ENCODE results near the gene KIF18B. TPM values are rescaled to one million over a fixed set of nuclear protein-coding genes. Genes with fewer than 3 reads are reported as not detected.

KIF18B gene
- total RNA-seq, 3 donors from 2014 or later (not counting 1 experiment from before 2014, with no cell fraction given), result 0.53 to 1.3 (median 1.1) TPM

DNA sequence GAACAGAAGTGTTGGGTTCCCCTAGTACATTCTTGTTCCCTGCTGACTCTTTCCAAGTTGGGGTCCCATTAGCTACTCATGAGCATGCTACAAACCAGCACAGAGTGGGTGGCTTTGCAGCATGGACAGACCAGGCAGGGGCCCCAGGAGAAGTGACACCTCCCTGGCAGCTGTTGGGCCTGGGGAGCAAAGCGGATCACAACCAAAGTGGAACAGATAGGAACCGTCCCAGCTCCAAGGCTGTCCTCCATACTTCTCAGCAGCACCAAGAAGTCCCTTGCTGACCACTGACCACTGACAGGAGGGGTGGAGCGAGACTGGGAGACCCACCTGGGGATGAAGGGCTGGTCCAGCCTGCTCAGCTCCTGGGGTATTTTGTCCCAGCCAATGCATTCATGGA, 19.9 kb downstream of the KIF18B start:
- Mint-ChIP-seq H3K27me3 (ENCODE audit: low read depth in 2 of 2) (no peaks in the 10 kb centered on the region), H3K36me3 (no peaks in the 10 kb centered on the region), H3K9me3 (no peaks in the 10 kb centered on the region), H3K27ac (no peak overlapping the region), H3K4me3 (no peak overlapping the region), H3K4me1 (no peaks in the 10 kb centered on the region)
- Histone ChIP-seq H3K36me3 (ENCODE audit: control insufficient read depth, insufficient read depth, low read length) (no peaks in the 10 kb centered on the region), H3K4me1 (ENCODE audit: control insufficient read depth, insufficient read depth, low read length) (no peaks in the 10 kb centered on the region), H3K27ac (ENCODE audit: low read length) (no peak overlapping the region), H3K4me3 (ENCODE audit: low read length) (no peak overlapping the region), H3K27me3 (ENCODE audit: control insufficient read depth, insufficient read depth, low read length) (no peaks in the 10 kb centered on the region), H3K9me3 (ENCODE audit: control insufficient read depth, insufficient read depth, low read length) (no peaks in the 10 kb centered on the region)
- TF ChIP-seq, protein P1, sequence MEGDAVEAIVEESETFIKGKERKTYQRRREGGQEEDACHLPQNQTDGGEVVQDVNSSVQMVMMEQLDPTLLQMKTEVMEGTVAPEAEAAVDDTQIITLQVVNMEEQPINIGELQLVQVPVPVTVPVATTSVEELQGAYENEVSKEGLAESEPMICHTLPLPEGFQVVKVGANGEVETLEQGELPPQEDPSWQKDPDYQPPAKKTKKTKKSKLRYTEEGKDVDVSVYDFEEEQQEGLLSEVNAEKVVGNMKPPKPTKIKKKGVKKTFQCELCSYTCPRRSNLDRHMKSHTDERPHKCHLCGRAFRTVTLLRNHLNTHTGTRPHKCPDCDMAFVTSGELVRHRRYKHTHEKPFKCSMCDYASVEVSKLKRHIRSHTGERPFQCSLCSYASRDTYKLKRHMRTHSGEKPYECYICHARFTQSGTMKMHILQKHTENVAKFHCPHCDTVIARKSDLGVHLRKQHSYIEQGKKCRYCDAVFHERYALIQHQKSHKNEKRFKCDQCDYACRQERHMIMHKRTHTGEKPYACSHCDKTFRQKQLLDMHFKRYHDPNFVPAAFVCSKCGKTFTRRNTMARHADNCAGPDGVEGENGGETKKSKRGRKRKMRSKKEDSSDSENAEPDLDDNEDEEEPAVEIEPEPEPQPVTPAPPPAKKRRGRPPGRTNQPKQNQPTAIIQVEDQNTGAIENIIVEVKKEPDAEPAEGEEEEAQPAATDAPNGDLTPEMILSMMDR (IDR thresholded peaks at IDR 0.05), result no peak
- intact Hi-C loops (cut with micrococcal nuclease), result no loop called here
- DNase-seq (no peak), ATAC-seq (no peak)
- WGBS (ENCODE audit: insufficient coverage), result 97% methylated on average over 3 of the region's 3 CpGs

DNA sequence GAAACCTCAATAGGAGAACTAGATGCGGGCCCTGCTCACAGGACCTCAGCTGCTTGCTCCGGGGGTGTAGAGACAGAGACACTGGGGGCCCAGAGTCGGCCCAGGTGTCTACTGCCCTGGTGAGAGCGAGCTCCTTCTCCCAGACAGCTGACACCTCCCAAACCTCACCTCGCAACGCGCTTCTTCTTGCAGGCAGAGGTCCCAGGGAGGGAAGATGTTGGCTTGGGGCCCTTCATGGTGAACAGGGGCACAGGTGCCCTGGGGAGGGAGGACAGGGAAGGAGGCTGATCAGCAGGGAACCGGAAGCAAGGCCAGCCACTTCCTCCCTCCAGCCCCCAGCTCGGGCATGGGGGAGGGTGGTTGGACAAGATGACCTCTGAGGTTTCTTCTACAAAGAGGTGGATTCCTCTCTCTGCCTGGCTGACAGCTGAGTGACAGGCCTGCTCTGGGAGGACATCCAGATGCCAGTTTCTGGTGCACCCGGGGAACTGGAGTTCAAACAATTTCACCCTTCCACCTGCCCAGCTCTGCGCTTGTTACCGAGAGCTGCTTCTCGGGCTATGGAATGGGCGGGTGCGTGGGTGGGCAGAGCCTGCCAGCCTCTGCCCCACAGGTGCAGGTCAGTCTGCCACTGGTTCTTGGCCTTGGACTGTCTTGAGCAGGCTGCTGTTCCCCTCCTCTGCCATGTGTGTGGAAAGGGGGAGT, 20.6 kb downstream of the KIF18B start:
- Histone ChIP-seq H3K27me3 (ENCODE audit: control insufficient read depth, insufficient read depth, low read length) (no peaks in the 10 kb centered on the region), H3K36me3 (ENCODE audit: control insufficient read depth, insufficient read depth, low read length) (no peaks in the 10 kb centered on the region), H3K27ac (ENCODE audit: low read length) (no peak overlapping the region), H3K4me3 (ENCODE audit: low read length) (no peak overlapping the region), H3K4me1 (ENCODE audit: control insufficient read depth, insufficient read depth, low read length) (no peaks in the 10 kb centered on the region), H3K9me3 (ENCODE audit: control insufficient read depth, insufficient read depth, low read length) (no peaks in the 10 kb centered on the region)
- no peaks in the 10 kb centered on the region for H3K4me1 Mint-ChIP-seq
- H3K36me3 Mint-ChIP-seq, result no peaks in the 10 kb centered on the region
- intact Hi-C loops (cut with micrococcal nuclease), result no loop called here
- ATAC-seq (no peak), DNase-seq (no peak)
- no peaks in the 10 kb centered on the region for H3K27me3 Mint-ChIP-seq (ENCODE audit: low read depth in 2 of 2)
- no peak overlapping the region for H3K4me3 Mint-ChIP-seq
- no peak overlapping the region for H3K27ac Mint-ChIP-seq
- H3K9me3 Mint-ChIP-seq, result no peaks in the 10 kb centered on the region
- 91% methylated on average over 12 of the region's 15 CpGs for WGBS (ENCODE audit: insufficient coverage)
- TF ChIP-seq, protein P1 (IDR thresholded peaks at IDR 0.05), result no peak

DNA sequence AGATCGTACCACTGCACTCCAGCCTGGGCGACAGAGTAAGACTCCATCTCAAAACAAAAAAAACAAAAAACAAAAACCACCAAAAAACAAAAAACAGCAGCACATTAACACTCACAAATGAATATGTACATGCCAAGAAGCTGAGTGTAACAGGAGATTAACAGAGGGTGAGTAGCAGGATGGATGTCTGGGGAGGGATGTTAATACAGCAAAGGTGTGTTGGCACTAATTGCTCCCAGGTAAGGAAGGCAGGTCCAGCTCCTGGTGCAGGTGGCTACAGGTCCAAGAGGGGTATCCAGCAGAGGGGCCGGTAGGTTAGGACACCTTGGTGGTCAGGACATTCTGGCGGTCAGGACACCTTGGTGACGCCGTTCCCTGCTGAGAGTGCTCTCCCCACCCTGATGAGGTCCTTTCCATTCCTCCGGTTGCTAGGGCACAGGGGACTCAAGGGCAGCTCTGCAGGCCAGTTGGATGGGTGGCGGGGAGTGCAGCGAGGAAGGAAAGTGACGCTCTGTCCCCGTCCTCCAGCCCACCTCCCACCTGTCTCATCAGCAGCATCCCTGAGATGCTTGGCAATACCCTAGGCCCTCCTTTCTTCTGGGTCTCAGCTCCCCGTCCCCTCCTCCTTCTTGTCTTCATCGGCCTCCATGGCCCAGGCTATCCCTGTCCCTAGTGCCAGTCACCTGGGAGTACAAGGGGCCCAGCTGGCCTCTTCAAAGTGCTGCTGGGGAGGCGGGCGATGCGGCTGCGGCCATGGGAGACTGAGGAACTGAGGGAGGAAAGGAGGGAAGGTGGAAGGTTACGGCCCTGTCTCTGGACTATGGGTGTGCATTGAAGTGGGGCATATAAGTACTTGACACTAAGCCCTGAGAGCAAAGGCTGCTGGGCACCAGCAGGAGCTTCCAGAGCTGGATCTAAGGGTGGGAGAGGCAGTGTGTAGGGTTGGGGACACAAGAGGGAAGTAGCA, 21.6 kb downstream of the KIF18B start:
- H3K36me3 ChIP-seq (ENCODE audit: control insufficient read depth, insufficient read depth, low read length), result no peaks in the 10 kb centered on the region
- H3K4me3 ChIP-seq (ENCODE audit: low read length), result no peak overlapping the region
- Mint-ChIP-seq H3K4me1 (no peaks in the 10 kb centered on the region), H3K4me3 (no peak overlapping the region), H3K36me3 (no peaks in the 10 kb centered on the region), H3K9me3 (no peaks in the 10 kb centered on the region), H3K27me3 (ENCODE audit: low read depth in 2 of 2) (peaks cover 0 to 6% of the 10 kb centered on the region in 2 donors), H3K27ac (no peak overlapping the region)
- ATAC-seq, result no peak
- WGBS (ENCODE audit: insufficient coverage), result 98% methylated on average over 17 of the region's 18 CpGs
- H3K4me1 ChIP-seq (ENCODE audit: control insufficient read depth, insufficient read depth, low read length), result no peaks in the 10 kb centered on the region
- intact Hi-C loops (cut with micrococcal nuclease), result no loop called here
- no peaks in the 10 kb centered on the region for H3K27me3 ChIP-seq (ENCODE audit: control insufficient read depth, insufficient read depth, low read length)
- TF ChIP-seq, protein P1 (IDR thresholded peaks at IDR 0.05), result no peak
- no peak overlapping the region for H3K27ac ChIP-seq (ENCODE audit: low read length)
- no peaks in the 10 kb centered on the region for H3K9me3 ChIP-seq (ENCODE audit: control insufficient read depth, insufficient read depth, low read length)
- no peak for DNase-seq

All from natural killer cell (primary cell).